Measurements from ENCODE around the gene SLC22A17.

- TF ChIP-seq CTCF (conservative IDR thresholded peaks at IDR 0.05; ENCODE audit: low read length), result no peak
- TF ChIP-seq EZH2phosphoT487 (IDR thresholded peaks at IDR 0.05; ENCODE audit: borderline replicate concordance, low read depth, low read length), result no peak
Observed at GRCh38 chr14:23377198-23377550, 24.5 kb upstream of the SLC22A17 start.

Data from OCI-LY7 (cell line).